A549 (cell line): ENCODE results near the gene MDC1. TPM values are rescaled to one million over a fixed set of nuclear protein-coding genes. Genes with fewer than 3 reads are reported as not detected.

Experiments used
- ATAC-seq, 2 experiments: fragments of 200-7000 bp in 1 of 2; fragments of >200 bp in 1 of 2; cut with Nextera tagmentation in 1 of 2; cut with Tn5 transposase in 1 of 2; 3 replicates each; pipeline versions ENCODE4 v1.8.0 to v1.9.1; 2018 to 2020; ENCODE audit warnings: mild to moderate bottlenecking in 1 of 2, moderate library complexity in 1 of 2
- CTCF ChIA-PET: fragments of 300-600 bp; sonication (Branson Sonifier 250); formaldehyde crosslinking; extraction: SDS; loops from one replicate; lab custom pipeline; 2021; ENCODE audit warnings: antibody characterized with exemption, inconsistent platforms; lab: Yijun Ruan, JAX
- POLR2A ChIA-PET: fragments of 350-600 bp; formaldehyde crosslinking; extraction: SDS; loops from one replicate; lab custom pipeline; 2021; ENCODE audit warnings: antibody characterized with exemption, inconsistent platforms; lab: Yijun Ruan, JAX
- DNase-seq, 2 experiments: peaks; one replicate each; pipeline versions ENCODE4 v3.0.0 to v3.0.0-alpha.2; 2011 to 2016; ENCODE audit warnings: low read depth in 1 of 2, low spot score in 1 of 2
- FAIRE-seq: peaks from 2 replicates; lab custom pipeline; 2011; peaks lifted over from hg19 to GRCh38; lab: Jason Lieb, UNC
- H3K27ac ChIP-seq, 2 experiments: fragments of >200 bp; sonication (Bioruptor Twin); formaldehyde crosslinking; 3 replicates each; pipeline ENCODE4 v1.5.1; 2016 to 2017
- H3K4me1 ChIP-seq: fragments of >200 bp; sonication (Bioruptor Twin); formaldehyde crosslinking; 3 replicates; pipeline ENCODE4 v1.6.1; 2016
- H3K4me2 ChIP-seq: fragments of >200 bp; sonication (Bioruptor Twin); formaldehyde crosslinking; 3 replicates; pipeline ENCODE4 v1.6.1; 2016
- H3K4me3 ChIP-seq: fragments of >200 bp; sonication (Bioruptor Twin); formaldehyde crosslinking; 3 replicates; pipeline ENCODE4 v1.5.1; 2016
- H3K9me3 ChIP-seq: fragments of >200 bp; sonication (Bioruptor Twin); formaldehyde crosslinking; 3 replicates; pipeline ENCODE4 v1.6.1; 2016
- CBX8 ChIP-seq: fragments of 200-600 bp; sonication (generic); IDR thresholded peaks from 2 replicates; pipeline ENCODE4 v1.6.1; 2016
- CEBPB ChIP-seq, 2 experiments: fragments of >200 bp in 1 of 2; sonication (Bioruptor Twin) in 1 of 2; formaldehyde crosslinking in 1 of 2; IDR thresholded peaks; 2 replicates each; pipeline ENCODE4 v1.6.1; 2012 to 2016
- FOXS1 ChIP-seq: fragments of 250-450 bp; sonication (Bioruptor Pico); IDR thresholded peaks from 2 replicates; pipeline ENCODE4 v1.5.0; 2020; ENCODE audit warnings: mild to moderate bottlenecking, moderate library complexity
- HDAC2 ChIP-seq: fragments of 200-600 bp; sonication (generic); IDR thresholded peaks from 2 replicates; pipeline ENCODE4 v1.6.1; 2016
- HOXB13 ChIP-seq: fragments of 250-450 bp; sonication (Bioruptor Pico); IDR thresholded peaks from 2 replicates; pipeline ENCODE4 v1.5.0; 2020; ENCODE audit warnings: low read depth, mild to moderate bottlenecking, moderate library complexity
- HOXB5 ChIP-seq: fragments of 250-450 bp; sonication (Bioruptor Pico); IDR thresholded peaks from 2 replicates; pipeline ENCODE4 v1.5.0; 2020; ENCODE audit warnings: mild to moderate bottlenecking, moderate library complexity
- JUN ChIP-seq, 2 experiments: fragments of >200 bp; sonication (Bioruptor Twin); formaldehyde crosslinking; IDR thresholded peaks; 2 replicates in 1 of 2; 3 replicates in 1 of 2; pipeline ENCODE4 v1.6.1; 2016 to 2017
- JUNB ChIP-seq: fragments of >200 bp; sonication (Bioruptor Twin); formaldehyde crosslinking; IDR thresholded peaks from 2 replicates; pipeline ENCODE4 v1.6.1; 2016
- MAFK ChIP-seq: fragments of 450-650 bp; IDR thresholded peaks from 2 replicates; pipeline ENCODE4 v1.6.1; 2014; ENCODE audit not compliant: partially characterized antibody
- MYC ChIP-seq: IDR thresholded peaks from 2 replicates; pipeline ENCODE4 v1.6.1; 2012; ENCODE audit warnings: mild to moderate bottlenecking, inconsistent platforms, low read length, improper control_type of control experiment, borderline replicate concordance
- NFE2L2 ChIP-seq: fragments of 150-350 bp; conservative IDR thresholded peaks from 2 replicates; pipeline ENCODE4 v1.6.1; 2014; ENCODE audit warnings: low read length
- PHF8 ChIP-seq: fragments of 200-600 bp; sonication (generic); IDR thresholded peaks from 2 replicates; pipeline ENCODE4 v1.6.1; 2016; ENCODE audit warnings: low read depth, mild to moderate bottlenecking, antibody characterized with exemption, moderate library complexity, borderline replicate concordance
- POLR2A ChIP-seq: IDR thresholded peaks from 2 replicates; pipeline ENCODE4 v1.6.1; 2012; ENCODE audit warnings: mild to moderate bottlenecking, low read length
- POLR2AphosphoS2 ChIP-seq: conservative IDR thresholded peaks from 2 replicates; pipeline ENCODE4 v1.6.1; 2012; ENCODE audit warnings: low read length, improper control_type of control experiment, inconsistent platforms
- RARB ChIP-seq: fragments of 250-450 bp; sonication (Bioruptor Pico); IDR thresholded peaks from 2 replicates; pipeline ENCODE4 v1.8.0; 2021; ENCODE audit warnings: mild to moderate bottlenecking, moderate library complexity
- SREBF2 ChIP-seq: fragments of 450-650 bp; IDR thresholded peaks from 2 replicates; pipeline ENCODE4 v1.6.1; 2014; ENCODE audit warnings: mild to moderate bottlenecking, moderate library complexity
- ZNF302 ChIP-seq: fragments of 250-450 bp; sonication (Bioruptor Pico); IDR thresholded peaks from 2 replicates; pipeline ENCODE4 v1.9.0; 2021; ENCODE audit warnings: inconsistent platforms, mild to moderate bottlenecking, moderate library complexity
- WGBS: methylation state at CpG from one replicate; pipeline ENCODE4 v1.1.6; 2017; ENCODE audit errors: missing lambda C conversion rate; 5-methylcytosine and 5-hydroxymethylcytosine counted together
- polyA plus RNA-seq, 4 experiments: library from polyadenylated mRNA; depleted of rRNA in 3 of 4; stranded (reverse); fragments of >200 nt; fragmentation: RNase III in 1 of 4; extraction: RNeasy Plus Mini Kit Qiagen cat#74134 plus additional on column Dnase treatment in 1 of 4; gene quantifications; 2 replicates in 3 of 4; 3 replicates in 1 of 4; pipeline ENCODE4 v1.2.3, GENCODE V29; 2011 to 2017
- TF ChIP-seq, protein P1 (sequence below): fragments of 250-450 bp; sonication (Bioruptor Pico); IDR thresholded peaks from 2 replicates; pipeline ENCODE4 v1.5.0; 2020; ENCODE audit warnings: low read depth, mild to moderate bottlenecking, moderate library complexity
- TF ChIP-seq, protein P2 (sequence below): fragments of 450-650 bp; IDR thresholded peaks from 2 replicates; pipeline ENCODE4 v1.6.1; 2014; ENCODE audit warnings: antibody characterized with exemption
- TF ChIP-seq, protein P3 (sequence below): fragments of 200-600 bp; sonication (generic); IDR thresholded peaks from 2 replicates; pipeline ENCODE4 v1.6.1; 2016; ENCODE audit warnings: antibody characterized with exemption, mild to moderate bottlenecking, moderate library complexity
- TF ChIP-seq, protein P4 (sequence below): fragments of >200 bp; sonication (Bioruptor Twin); formaldehyde crosslinking; IDR thresholded peaks from 2 replicates; pipeline ENCODE4 v1.6.1; 2016
- TF ChIP-seq, protein P5 (sequence below): fragments of >200 bp; sonication (Bioruptor Twin); formaldehyde crosslinking; IDR thresholded peaks from 3 replicates; pipeline ENCODE4 v1.6.1; 2016
- TF ChIP-seq, protein P6 (sequence below): IDR thresholded peaks from 2 replicates; pipeline ENCODE4 v1.6.1; 2012
- TF ChIP-seq, protein P7 (sequence below): IDR thresholded peaks from 2 replicates; pipeline ENCODE4 v1.6.1; 2012; ENCODE audit warnings: low read depth, borderline replicate concordance

Gene MDC1
- polyA plus RNA-seq, 2 of the 4 experiments (the other 2 are of a cell fraction), result 8.2 to 16.5 TPM

DNA sequence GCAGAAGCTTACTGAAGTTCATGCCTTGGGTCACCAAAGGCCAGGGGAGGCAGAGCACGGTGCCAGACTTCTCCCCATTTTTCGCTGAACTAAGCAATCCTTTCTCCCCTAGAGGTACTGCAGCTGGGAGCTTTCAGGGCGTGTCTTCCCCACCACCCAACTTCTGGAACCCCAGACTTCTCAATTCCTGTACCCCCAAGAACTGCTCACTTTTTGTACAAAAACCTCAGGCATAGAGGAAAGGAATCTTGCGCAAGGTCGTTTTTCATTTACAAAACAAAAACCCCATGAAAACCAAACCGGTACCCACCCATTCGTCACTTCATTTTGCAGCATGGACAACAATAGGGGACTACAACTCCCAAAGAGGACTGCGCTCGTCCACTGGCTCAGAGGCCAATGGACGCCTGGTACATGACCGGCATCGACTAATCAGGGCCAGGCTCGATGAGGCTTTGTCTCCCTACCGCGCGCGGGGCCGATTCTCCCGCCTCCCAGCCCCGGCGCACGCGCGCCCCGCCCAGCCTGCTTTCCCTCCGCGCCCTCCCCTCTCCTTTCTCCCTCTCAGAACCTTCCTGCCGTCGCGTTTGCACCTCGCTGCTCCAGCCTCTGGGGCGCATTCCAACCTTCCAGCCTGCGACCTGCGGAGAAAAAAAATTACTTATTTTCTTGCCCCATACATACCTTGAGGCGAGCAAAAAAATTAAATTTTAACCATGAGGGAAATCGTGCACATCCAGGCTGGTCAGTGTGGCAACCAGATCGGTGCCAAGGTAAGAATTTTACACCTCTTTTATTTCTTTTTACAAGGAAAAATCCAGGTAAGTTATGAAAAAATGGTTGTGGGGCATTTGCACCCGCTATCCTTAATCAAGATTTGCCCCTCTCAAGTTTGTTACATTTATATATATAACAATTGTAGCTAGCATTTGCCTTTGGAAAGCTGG lies 3.0 kb upstream of the MDC1 start, which contains the start of gene TUBB:
TUBB (plus strand) TSS at position 562 of the 947 bp plus-strand sequence; CDS start at position 717, 155 bp downstream.
- FAIRE-seq (no peak), DNase-seq (peak; percentile 78 to 96), ATAC-seq (peak; percentile 79 to 85)
- CTCF ChIA-PET, result interaction anchor here (2.5 to 18.8 kb wide), 3 partner anchors 9 to 42 kb away, joined by 8 to 539 read pairs (median 22); partner anchors contain the start of gene DHX16
- H3K9me3 ChIP-seq, result no peaks in the 10 kb centered on the region
- peak within 1 kb of the TSS; percentile 98 for H3K4me3 ChIP-seq
- peak within 1 kb of the TSS; percentile 87 for H3K4me2 ChIP-seq
- WGBS, result 2% methylated on average over 37 of the region's 38 CpGs
- TF ChIP-seq, protein P1, sequence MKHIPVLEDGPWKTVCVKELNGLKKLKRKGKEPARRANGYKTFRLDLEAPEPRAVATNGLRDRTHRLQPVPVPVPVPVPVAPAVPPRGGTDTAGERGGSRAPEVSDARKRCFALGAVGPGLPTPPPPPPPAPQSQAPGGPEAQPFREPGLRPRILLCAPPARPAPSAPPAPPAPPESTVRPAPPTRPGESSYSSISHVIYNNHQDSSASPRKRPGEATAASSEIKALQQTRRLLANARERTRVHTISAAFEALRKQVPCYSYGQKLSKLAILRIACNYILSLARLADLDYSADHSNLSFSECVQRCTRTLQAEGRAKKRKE (CRISPR knock-in tag), result no peak
- no peak for TF ChIP-seq JUNB
- peak in 1 of 2 experiments; percentile 33; a peak in 2 of 4 replicates for TF ChIP-seq CEBPB (IDR thresholded peaks at IDR 0.05)
- TF ChIP-seq NFE2L2, result no peak
- TF ChIP-seq, protein P2, sequence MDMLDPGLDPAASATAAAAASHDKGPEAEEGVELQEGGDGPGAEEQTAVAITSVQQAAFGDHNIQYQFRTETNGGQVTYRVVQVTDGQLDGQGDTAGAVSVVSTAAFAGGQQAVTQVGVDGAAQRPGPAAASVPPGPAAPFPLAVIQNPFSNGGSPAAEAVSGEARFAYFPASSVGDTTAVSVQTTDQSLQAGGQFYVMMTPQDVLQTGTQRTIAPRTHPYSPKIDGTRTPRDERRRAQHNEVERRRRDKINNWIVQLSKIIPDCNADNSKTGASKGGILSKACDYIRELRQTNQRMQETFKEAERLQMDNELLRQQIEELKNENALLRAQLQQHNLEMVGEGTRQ, result peak; percentile 38
- TF ChIP-seq JUN (IDR thresholded peaks at IDR 0.05), result peak; percentile 66 to 84
- no peak for TF ChIP-seq FOXS1
- TF ChIP-seq HOXB5, result no peak
- no peak for TF ChIP-seq HDAC2
- peak; percentile 69 for TF ChIP-seq POLR2A
- no peak for TF ChIP-seq ZNF302
- TF ChIP-seq, protein P3, sequence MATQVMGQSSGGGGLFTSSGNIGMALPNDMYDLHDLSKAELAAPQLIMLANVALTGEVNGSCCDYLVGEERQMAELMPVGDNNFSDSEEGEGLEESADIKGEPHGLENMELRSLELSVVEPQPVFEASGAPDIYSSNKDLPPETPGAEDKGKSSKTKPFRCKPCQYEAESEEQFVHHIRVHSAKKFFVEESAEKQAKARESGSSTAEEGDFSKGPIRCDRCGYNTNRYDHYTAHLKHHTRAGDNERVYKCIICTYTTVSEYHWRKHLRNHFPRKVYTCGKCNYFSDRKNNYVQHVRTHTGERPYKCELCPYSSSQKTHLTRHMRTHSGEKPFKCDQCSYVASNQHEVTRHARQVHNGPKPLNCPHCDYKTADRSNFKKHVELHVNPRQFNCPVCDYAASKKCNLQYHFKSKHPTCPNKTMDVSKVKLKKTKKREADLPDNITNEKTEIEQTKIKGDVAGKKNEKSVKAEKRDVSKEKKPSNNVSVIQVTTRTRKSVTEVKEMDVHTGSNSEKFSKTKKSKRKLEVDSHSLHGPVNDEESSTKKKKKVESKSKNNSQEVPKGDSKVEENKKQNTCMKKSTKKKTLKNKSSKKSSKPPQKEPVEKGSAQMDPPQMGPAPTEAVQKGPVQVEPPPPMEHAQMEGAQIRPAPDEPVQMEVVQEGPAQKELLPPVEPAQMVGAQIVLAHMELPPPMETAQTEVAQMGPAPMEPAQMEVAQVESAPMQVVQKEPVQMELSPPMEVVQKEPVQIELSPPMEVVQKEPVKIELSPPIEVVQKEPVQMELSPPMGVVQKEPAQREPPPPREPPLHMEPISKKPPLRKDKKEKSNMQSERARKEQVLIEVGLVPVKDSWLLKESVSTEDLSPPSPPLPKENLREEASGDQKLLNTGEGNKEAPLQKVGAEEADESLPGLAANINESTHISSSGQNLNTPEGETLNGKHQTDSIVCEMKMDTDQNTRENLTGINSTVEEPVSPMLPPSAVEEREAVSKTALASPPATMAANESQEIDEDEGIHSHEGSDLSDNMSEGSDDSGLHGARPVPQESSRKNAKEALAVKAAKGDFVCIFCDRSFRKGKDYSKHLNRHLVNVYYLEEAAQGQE, result no peak
- TF ChIP-seq, protein P4, sequence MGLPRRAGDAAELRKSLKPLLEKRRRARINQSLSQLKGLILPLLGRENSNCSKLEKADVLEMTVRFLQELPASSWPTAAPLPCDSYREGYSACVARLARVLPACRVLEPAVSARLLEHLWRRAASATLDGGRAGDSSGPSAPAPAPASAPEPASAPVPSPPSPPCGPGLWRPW, result no peak
- no peak for TF ChIP-seq CBX8
- no peak for TF ChIP-seq POLR2AphosphoS2
- peak; percentile 98 for TF ChIP-seq MAFK
- TF ChIP-seq HOXB13 (CRISPR knock-in tag), result no peak
- TF ChIP-seq, protein P5, sequence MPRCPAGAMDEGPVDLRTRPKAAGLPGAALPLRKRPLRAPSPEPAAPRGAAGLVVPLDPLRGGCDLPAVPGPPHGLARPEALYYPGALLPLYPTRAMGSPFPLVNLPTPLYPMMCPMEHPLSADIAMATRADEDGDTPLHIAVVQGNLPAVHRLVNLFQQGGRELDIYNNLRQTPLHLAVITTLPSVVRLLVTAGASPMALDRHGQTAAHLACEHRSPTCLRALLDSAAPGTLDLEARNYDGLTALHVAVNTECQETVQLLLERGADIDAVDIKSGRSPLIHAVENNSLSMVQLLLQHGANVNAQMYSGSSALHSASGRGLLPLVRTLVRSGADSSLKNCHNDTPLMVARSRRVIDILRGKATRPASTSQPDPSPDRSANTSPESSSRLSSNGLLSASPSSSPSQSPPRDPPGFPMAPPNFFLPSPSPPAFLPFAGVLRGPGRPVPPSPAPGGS, result peak; percentile 41; the same call in 1 of the 3 replicates
- TF ChIP-seq SREBF2, result no peak
- no peak for TF ChIP-seq RARB (CRISPR knock-in tag)
- peak; percentile 56; the same call in 1 of the 2 replicates for TF ChIP-seq MYC
- TF ChIP-seq, protein P6, sequence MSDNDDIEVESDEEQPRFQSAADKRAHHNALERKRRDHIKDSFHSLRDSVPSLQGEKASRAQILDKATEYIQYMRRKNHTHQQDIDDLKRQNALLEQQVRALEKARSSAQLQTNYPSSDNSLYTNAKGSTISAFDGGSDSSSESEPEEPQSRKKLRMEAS, result peak; percentile 44; the same call in 1 of the 2 replicates
- 0 out of 2 replicates have a peak, but pooled peaks have one; percentile 10 for TF ChIP-seq PHF8
- TF ChIP-seq, protein P7, sequence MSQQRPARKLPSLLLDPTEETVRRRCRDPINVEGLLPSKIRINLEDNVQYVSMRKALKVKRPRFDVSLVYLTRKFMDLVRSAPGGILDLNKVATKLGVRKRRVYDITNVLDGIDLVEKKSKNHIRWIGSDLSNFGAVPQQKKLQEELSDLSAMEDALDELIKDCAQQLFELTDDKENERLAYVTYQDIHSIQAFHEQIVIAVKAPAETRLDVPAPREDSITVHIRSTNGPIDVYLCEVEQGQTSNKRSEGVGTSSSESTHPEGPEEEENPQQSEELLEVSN, result peak; percentile 54; the same call in 1 of the 2 replicates
- peak within 1 kb of the TSS; percentile 99 to 100 for H3K27ac ChIP-seq
- peaks cover 46% of the 10 kb centered on the region for H3K4me1 ChIP-seq
- POLR2A ChIA-PET, result interaction anchor here (1.2 to 3.5 kb wide), 5 partner anchors 29 to 100 kb away, joined by 4 to 12 read pairs (median 7); partner anchors contain the start of genes DHX16 and NRM
